Subcutaneous adipose tissue (tissue), 4 donors: Measurements from ENCODE around the gene ATP2B2. TPM values are rescaled to one million over a fixed set of nuclear protein-coding genes. Genes with fewer than 3 reads are reported as not detected.

ENCODE experiments used
- small RNA-seq: library from RNA; depleted of rRNA; stranded (forward); fragments of <200 nt; gene quantifications from one replicate; pipeline ENCODE3, GENCODE V24; 2016
- total RNA-seq, 4 donors: library from RNA; depleted of rRNA; stranded (reverse); fragments of >200 nt; gene quantifications; one replicate each; pipeline ENCODE4 v1.1.0, GENCODE V29; 2016
- TF ChIP-seq, protein P1 (sequence below): fragments of 450-650 bp; IDR thresholded peaks from one replicate; pipeline ENCODE4 v1.5.1; 2016; ENCODE audit warnings: low read depth, mild to moderate bottlenecking, control low read depth, antibody characterized with exemption, moderate library complexity

The ATP2B2 gene
- total RNA-seq, 4 donors from 2014 or later: 0.34 to 0.44 TPM; not detected in 2

DNA sequence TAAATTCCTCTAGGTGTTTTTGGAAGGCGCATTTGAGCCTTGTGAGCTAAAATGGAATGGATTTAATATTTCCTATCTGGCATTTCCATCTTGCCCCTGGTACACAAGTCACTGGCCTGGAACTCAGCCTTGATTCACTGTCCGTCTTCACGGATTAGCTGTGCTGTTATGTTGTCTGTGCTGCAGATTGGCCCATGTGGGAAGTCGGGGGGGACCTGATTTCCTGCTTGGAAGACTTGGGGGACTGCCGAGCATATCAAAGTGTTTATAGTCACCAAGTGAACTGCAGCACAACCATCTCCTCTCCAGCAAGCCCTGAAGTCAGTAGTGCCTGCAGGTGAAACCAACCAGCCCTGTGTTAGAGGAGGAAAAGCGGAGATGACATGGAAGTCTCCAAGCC lies 224.8 kb downstream of the ATP2B2 start:
- TF ChIP-seq, protein P1, sequence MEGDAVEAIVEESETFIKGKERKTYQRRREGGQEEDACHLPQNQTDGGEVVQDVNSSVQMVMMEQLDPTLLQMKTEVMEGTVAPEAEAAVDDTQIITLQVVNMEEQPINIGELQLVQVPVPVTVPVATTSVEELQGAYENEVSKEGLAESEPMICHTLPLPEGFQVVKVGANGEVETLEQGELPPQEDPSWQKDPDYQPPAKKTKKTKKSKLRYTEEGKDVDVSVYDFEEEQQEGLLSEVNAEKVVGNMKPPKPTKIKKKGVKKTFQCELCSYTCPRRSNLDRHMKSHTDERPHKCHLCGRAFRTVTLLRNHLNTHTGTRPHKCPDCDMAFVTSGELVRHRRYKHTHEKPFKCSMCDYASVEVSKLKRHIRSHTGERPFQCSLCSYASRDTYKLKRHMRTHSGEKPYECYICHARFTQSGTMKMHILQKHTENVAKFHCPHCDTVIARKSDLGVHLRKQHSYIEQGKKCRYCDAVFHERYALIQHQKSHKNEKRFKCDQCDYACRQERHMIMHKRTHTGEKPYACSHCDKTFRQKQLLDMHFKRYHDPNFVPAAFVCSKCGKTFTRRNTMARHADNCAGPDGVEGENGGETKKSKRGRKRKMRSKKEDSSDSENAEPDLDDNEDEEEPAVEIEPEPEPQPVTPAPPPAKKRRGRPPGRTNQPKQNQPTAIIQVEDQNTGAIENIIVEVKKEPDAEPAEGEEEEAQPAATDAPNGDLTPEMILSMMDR: no peak

DNA sequence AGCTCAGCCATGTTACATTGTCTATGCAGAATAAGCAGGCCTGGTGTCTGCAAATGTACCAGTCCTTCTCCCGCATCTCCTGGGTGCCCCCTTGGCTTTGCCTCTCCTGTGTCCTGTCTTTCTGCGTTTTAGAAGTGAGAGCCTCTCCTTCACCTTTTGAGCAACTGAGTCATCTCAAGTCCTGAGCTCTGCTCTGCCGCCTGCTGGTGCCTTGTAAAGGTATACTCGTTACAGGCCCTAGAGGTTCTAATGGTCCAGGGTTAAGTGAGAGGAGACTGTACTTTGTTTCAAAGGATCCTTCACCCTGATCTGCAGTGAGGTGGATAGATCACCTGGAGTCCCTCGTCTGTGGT lies 225.2 kb downstream of the ATP2B2 start:
- TF ChIP-seq, protein P1: no peak

DNA sequence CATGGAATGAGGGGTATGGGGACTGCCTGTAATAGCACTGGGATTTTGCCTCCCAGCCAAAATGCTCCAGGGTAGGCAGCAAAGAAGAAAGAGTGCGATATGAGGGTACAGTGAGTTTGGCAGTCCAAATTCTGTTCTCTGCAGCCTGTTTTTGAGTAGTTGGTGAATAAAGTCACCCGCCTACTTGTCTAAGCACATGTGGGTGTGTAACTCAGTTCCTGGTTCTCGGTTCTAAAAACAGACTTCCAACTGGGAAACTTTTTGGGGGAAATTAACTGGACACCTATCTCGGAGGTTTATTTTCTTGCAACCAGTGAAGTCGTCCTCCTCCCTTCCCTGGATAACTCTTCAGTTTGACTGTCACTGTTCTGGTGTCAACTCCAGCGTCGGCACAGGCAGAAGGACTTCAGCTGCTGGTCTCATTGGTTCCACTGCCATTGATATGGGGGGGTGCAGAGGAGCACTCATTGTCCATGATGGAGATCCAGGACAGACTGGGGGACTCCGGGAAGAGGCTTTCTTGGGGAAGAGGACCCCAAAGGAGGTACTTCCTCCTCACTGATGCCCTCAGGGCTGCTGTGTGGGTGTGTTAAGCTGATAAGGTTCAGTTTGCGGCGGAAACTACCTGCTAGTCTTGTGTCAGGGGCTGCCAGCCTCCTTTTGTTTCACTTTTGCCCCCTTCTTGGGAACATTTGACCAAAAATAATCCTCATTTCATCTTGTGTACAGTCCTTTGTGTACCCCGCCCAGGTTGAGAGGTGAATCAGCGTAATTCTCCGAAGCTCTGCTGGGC lies 225.8 kb downstream of the ATP2B2 start:
- TF ChIP-seq, protein P1: no peak

DNA sequence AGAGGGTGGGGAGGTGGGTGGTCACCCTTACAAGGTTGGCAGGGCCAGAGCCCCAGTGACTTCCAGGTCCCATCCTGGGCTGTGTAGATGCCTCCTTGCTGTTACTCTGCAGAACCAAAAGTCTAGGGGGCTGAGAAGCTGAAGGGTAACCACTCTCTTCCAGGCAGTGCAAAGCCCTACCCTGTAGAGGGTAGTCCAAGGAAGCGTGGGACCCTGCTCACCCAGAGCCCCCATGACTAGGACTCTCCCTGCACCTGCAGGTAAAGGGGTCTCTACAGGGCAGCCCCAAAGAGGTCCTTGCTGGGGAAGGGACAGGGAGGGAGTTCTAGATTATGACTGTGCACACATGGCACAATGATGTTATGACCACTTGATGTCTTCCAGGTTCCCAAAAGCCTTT lies 226.9 kb downstream of the ATP2B2 start:
- TF ChIP-seq, protein P1: no peak

DNA sequence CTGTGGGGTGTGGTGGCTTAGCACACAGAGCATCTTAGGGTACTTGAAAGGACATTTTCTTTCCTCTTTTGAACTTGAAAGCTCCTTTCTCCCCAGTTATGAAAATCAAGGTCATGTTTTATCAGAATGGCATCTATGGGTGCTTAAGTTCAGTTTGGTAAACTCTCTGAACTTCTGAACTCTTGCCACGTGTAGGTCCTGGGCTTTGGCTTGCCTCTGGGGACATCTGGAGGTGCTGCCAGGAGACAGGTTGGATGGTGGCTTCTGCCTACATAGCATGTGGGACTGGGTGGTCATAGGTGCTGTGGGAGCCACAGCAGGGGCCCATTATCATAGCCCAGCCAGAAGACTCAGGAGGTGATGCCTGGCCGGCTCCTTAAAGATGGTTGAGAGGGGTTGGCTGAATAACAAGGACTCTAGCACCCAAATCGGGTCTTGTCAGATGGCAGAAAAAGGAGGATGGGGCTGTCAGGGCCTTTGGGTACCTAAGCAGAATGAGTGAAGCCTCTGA lies 228.2 kb downstream of the ATP2B2 start:
- TF ChIP-seq, protein P1: no peak

DNA sequence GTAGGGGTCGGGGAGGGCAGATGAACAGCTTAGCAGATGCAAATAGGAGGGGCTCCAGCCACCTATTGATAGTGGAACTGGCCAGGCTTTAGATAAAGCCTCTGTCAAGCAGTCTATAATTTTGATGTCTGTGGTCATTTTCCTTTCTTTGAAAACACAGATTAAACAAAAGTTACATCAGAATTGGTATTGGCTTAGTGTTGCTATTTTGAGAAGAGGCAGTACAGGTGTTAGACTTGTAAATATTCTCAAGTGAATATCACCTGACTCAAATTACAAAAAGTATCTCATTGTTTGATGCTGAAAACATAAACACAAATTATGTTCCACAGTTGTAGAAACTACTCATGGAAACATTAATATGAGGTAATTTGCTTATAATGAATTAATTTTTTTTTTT lies 230.8 kb downstream of the ATP2B2 start:
- TF ChIP-seq, protein P1: no peak

Small RNA genes lying within 50 kb of the gene (small RNA-seq; reads per million reads assigned to genes)
- not detected for gene MIR378B
- gene MIR885: not detected
- not detected for gene RF02126

Other genes with a start within 250 kb of the ATP2B2 start
- 10 to 100 TPM in 1 of 4 donors, not detected in 3; 11.3 TPM for gene GHRL, start 212.6 kb downstream of the ATP2B2 start, total RNA-seq
- 10 to 100 TPM; 60.0 to 89.8 (median 69.9) TPM for gene SEC13, start 184.5 kb downstream of the ATP2B2 start, total RNA-seq